Activated naive CD4-positive, alpha-beta T cell treated with anti-CD3 and anti-CD28 coated beads, Interleukin-2, amount 10 ng/mL, durations not matched to agents 7 days and 5 days (primary cell): ENCODE measurements around the gene CIAO1.
"Not testable (repeated sequence)": the region's sequence is repeated elsewhere in the genome, so short reads cannot be mapped to it uniquely, and the experiment has no call there.

Source experiments
- CTCF ChIA-PET: fragments of 350-600 bp; sonication (Branson Sonifier 250); formaldehyde crosslinking; loops from one replicate; lab custom pipeline; 2021; ENCODE audit warnings: antibody characterized with exemption; lab: Charles Lee
- DNase-seq: peaks from one replicate; pipeline ENCODE4 v3.0.0-alpha.2; 2020
- H3K27ac Mint-ChIP-seq: one replicate; pipeline ENCODE4 v1.8.0; 2021; ENCODE audit warnings: mild to moderate bottlenecking, moderate library complexity, mixed read lengths
- H3K27me3 Mint-ChIP-seq: one replicate; pipeline ENCODE4 v1.8.0; 2021; ENCODE audit warnings: mild to moderate bottlenecking, mixed read lengths
- H3K36me3 Mint-ChIP-seq: one replicate; pipeline ENCODE4 v1.8.0; 2021; ENCODE audit warnings: mixed read lengths
- H3K4me1 Mint-ChIP-seq: one replicate; pipeline ENCODE4 v1.8.0; 2021; ENCODE audit warnings: mixed read lengths
- H3K4me3 Mint-ChIP-seq: one replicate; pipeline ENCODE4 v1.8.0; 2021; ENCODE audit warnings: mild to moderate bottlenecking, moderate library complexity, mixed read lengths
- H3K9me3 Mint-ChIP-seq: one replicate; pipeline ENCODE4 v1.8.0; 2021; ENCODE audit warnings: mixed read lengths

CIAO1 gene

GRCh38 chr2:96274355-96275056 lies 8.5 kb downstream of the CIAO1 start:
- CTCF ChIA-PET = interaction anchor here (1.0 kb wide), 1 partner anchor 67 kb away, joined by 3 read pairs; no protein-coding TSS in a partner anchor
- Mint-ChIP-seq H3K27me3 (no peaks in the 10 kb centered on the region), H3K4me1 (no peaks in the 10 kb centered on the region), H3K9me3 (no peaks in the 10 kb centered on the region), H3K4me3 (no peak overlapping the region), H3K36me3 (peaks cover 72% of the 10 kb centered on the region), H3K27ac (no peak overlapping the region)
- DNase-seq = no peak

GRCh38 chr2:96276787-96277499 lies 10.9 kb downstream of the CIAO1 start:
- Mint-ChIP-seq H3K27ac (no peak overlapping the region), H3K27me3 (no peaks in the 10 kb centered on the region), H3K36me3 (peaks cover 72% of the 10 kb centered on the region), H3K9me3 (no peaks in the 10 kb centered on the region), H3K4me3 (no peak overlapping the region), H3K4me1 (no peaks in the 10 kb centered on the region)
- DNase-seq = no peak
- CTCF ChIA-PET = interaction anchor here (1.0 to 1.9 kb wide), 2 partner anchors 10 to 254 kb away, joined by 3 to 8 read pairs; no protein-coding TSS in a partner anchor

- H3K9me3 Mint-ChIP-seq = no peaks in the 10 kb centered on the region
- no peak for DNase-seq
- no peak overlapping the region for H3K27ac Mint-ChIP-seq
- CTCF ChIA-PET = no interaction called here
- no peaks in the 10 kb centered on the region for H3K4me1 Mint-ChIP-seq
- no peak overlapping the region for H3K4me3 Mint-ChIP-seq
- H3K36me3 Mint-ChIP-seq = peaks cover 82% of the 10 kb centered on the region
- no peaks in the 10 kb centered on the region for H3K27me3 Mint-ChIP-seq
Observed at GRCh38 chr2:96287273-96287856, 21.3 kb downstream of the CIAO1 start.

- H3K9me3 Mint-ChIP-seq = no peaks in the 10 kb centered on the region
- H3K27ac Mint-ChIP-seq = no peak overlapping the region
- peaks cover 86% of the 10 kb centered on the region for H3K36me3 Mint-ChIP-seq
- no peaks in the 10 kb centered on the region for H3K27me3 Mint-ChIP-seq
- no peak for DNase-seq
- no peak overlapping the region for H3K4me3 Mint-ChIP-seq
- no peaks in the 10 kb centered on the region for H3K4me1 Mint-ChIP-seq
- CTCF ChIA-PET = interaction anchor here (0.9 kb wide), 1 partner anchor 11 kb away, joined by 3 read pairs; no protein-coding TSS in a partner anchor
Observed at GRCh38 chr2:96291751-96292150, 25.7 kb downstream of the CIAO1 start.

GRCh38 chr2:96294271-96294670 lies 28.2 kb downstream of the CIAO1 start:
- not testable (repeated sequence) for H3K9me3 Mint-ChIP-seq, H3K27me3 Mint-ChIP-seq, H3K27ac Mint-ChIP-seq, H3K4me3 Mint-ChIP-seq, DNase-seq
- Mint-ChIP-seq H3K36me3 (peaks cover 85% of the 10 kb centered on the region), H3K4me1 (peaks cover 13% of the 10 kb centered on the region)
- CTCF ChIA-PET = interaction anchor here (0.8 to 1.0 kb wide), 2 partner anchors 16 to 27 kb away, joined by 3 read pairs; no protein-coding TSS in a partner anchor

GRCh38 chr2:96296925-96297324 lies 30.9 kb downstream of the CIAO1 start:
- CTCF ChIA-PET = no interaction called here
- no peaks in the 10 kb centered on the region for H3K9me3 Mint-ChIP-seq
- H3K27me3 Mint-ChIP-seq = no peaks in the 10 kb centered on the region
- peaks cover 27% of the 10 kb centered on the region for H3K4me1 Mint-ChIP-seq
- H3K27ac Mint-ChIP-seq = no peak overlapping the region
- no peak overlapping the region for H3K4me3 Mint-ChIP-seq
- peaks cover 81% of the 10 kb centered on the region for H3K36me3 Mint-ChIP-seq
- DNase-seq = no peak

- Mint-ChIP-seq H3K27ac (no peak overlapping the region), H3K4me1 (peaks cover 70% of the 10 kb centered on the region), H3K36me3 (peaks cover 84% of the 10 kb centered on the region), H3K9me3 (no peaks in the 10 kb centered on the region), H3K4me3 (no peak overlapping the region), H3K27me3 (peaks cover 3% of the 10 kb centered on the region)
- CTCF ChIA-PET = interaction anchor here (0.6 to 0.8 kb wide), 2 partner anchors 20 to 278 kb away, joined by 3 read pairs; no protein-coding TSS in a partner anchor
- no peak for DNase-seq
Observed at GRCh38 chr2:96301865-96302264, 35.8 kb downstream of the CIAO1 start.

GRCh38 chr2:96304606-96305005 lies 38.6 kb downstream of the CIAO1 start:
- H3K27ac Mint-ChIP-seq = peak overlapping the region; percentile 97
- no peaks in the 10 kb centered on the region for H3K9me3 Mint-ChIP-seq
- peaks cover 64% of the 10 kb centered on the region for H3K4me1 Mint-ChIP-seq
- H3K27me3 Mint-ChIP-seq = peaks cover 3% of the 10 kb centered on the region
- H3K36me3 Mint-ChIP-seq = peaks cover 63% of the 10 kb centered on the region
- CTCF ChIA-PET = interaction anchor here (0.7 to 1.1 kb wide), 2 partner anchors 20 to 41 kb away, joined by 3 to 5 read pairs; no protein-coding TSS in a partner anchor
- peak overlapping the region; percentile 97 for H3K4me3 Mint-ChIP-seq
- no peak for DNase-seq

- Mint-ChIP-seq H3K27ac (peak within 1 kb of the TSS; percentile 97), H3K4me1 (peaks cover 69% of the 10 kb centered on the region), H3K9me3 (no peaks in the 10 kb centered on the region), H3K36me3 (peaks cover 57% of the 10 kb centered on the region), H3K4me3 (peak within 1 kb of the TSS; percentile 97), H3K27me3 (peaks cover 3% of the 10 kb centered on the region)
- CTCF ChIA-PET = interaction anchor here (0.7 to 1.1 kb wide), 3 partner anchors 12 to 41 kb away, joined by 3 to 5 read pairs (median 3); no protein-coding TSS in a partner anchor
- DNase-seq = peak; percentile 93
Observed at GRCh38 chr2:96305091-96305978, 39.3 kb downstream of the CIAO1 start, which contains the start of gene SNRNP200. SNRNP200 (minus strand) TSS chr2:96305546; CDS start chr2:96305437, 109 bp downstream.

GRCh38 chr2:96305979-96306308 lies 39.9 kb downstream of the CIAO1 start:
- peak overlapping the region; percentile 97 for H3K27ac Mint-ChIP-seq
- peaks cover 54% of the 10 kb centered on the region for H3K36me3 Mint-ChIP-seq
- H3K4me3 Mint-ChIP-seq = peak overlapping the region; percentile 97
- H3K4me1 Mint-ChIP-seq = peaks cover 67% of the 10 kb centered on the region
- CTCF ChIA-PET = interaction anchor here (1.0 kb wide), 1 partner anchor 11 kb away, joined by 3 read pairs; no protein-coding TSS in a partner anchor
- no peaks in the 10 kb centered on the region for H3K9me3 Mint-ChIP-seq
- DNase-seq = no peak
- peaks cover 3% of the 10 kb centered on the region for H3K27me3 Mint-ChIP-seq

GRCh38 chr2:96306370-96306769 lies 40.3 kb downstream of the CIAO1 start:
- Mint-ChIP-seq H3K4me1 (peaks cover 63% of the 10 kb centered on the region), H3K36me3 (peaks cover 50% of the 10 kb centered on the region)
- CTCF ChIA-PET = interaction anchor here (1.0 kb wide), 1 partner anchor 11 kb away, joined by 3 read pairs; no protein-coding TSS in a partner anchor

GRCh38 chr2:96308248-96308647 lies 42.2 kb downstream of the CIAO1 start:
- Mint-ChIP-seq H3K4me1 (peaks cover 46% of the 10 kb centered on the region), H3K36me3 (peaks cover 31% of the 10 kb centered on the region), H3K9me3 (no peaks in the 10 kb centered on the region), H3K27me3 (peaks cover 3% of the 10 kb centered on the region), H3K27ac (no peak overlapping the region), H3K4me3 (no peak overlapping the region)
- no peak for DNase-seq
- CTCF ChIA-PET = interaction anchor here (0.9 kb wide), 1 partner anchor 13 kb away, joined by 3 read pairs; no protein-coding TSS in a partner anchor

More at GRCh38 chr2:96306370-96306769, 40.3 kb downstream of the CIAO1 start:
- H3K4me3 Mint-ChIP-seq = peak overlapping the region; percentile 97
- peaks cover 3% of the 10 kb centered on the region for H3K27me3 Mint-ChIP-seq
- peak overlapping the region; percentile 97 for H3K27ac Mint-ChIP-seq
- DNase-seq = no peak
- no peaks in the 10 kb centered on the region for H3K9me3 Mint-ChIP-seq

GRCh38 chr2:96315005-96315399 lies 49.0 kb downstream of the CIAO1 start:
- Mint-ChIP-seq H3K4me3 (no peak overlapping the region), H3K27me3 (no peaks in the 10 kb centered on the region), H3K36me3 (peaks cover 22% of the 10 kb centered on the region), H3K4me1 (peaks cover 50% of the 10 kb centered on the region), H3K9me3 (no peaks in the 10 kb centered on the region), H3K27ac (peak overlapping the region; percentile 93)
- no peak for DNase-seq
- CTCF ChIA-PET = no interaction called here
